GM18519 (cell line): ENCODE data around the gene GPN3.
"Not testable (repeated sequence)": the region's sequence is repeated elsewhere in the genome, so short reads cannot be mapped to it uniquely, and the experiment has no call there.

Experiments
- ATAC-seq: cut with Tn5 transposase; IDR thresholded peaks from one replicate; pipeline ENCODE4 v1.9.1; 2021; ENCODE audit warnings: mild to moderate bottlenecking, moderate library complexity; ENCODE audit not compliant: unreplicated experiment, low FRiP score

The GPN3 gene

DNA sequence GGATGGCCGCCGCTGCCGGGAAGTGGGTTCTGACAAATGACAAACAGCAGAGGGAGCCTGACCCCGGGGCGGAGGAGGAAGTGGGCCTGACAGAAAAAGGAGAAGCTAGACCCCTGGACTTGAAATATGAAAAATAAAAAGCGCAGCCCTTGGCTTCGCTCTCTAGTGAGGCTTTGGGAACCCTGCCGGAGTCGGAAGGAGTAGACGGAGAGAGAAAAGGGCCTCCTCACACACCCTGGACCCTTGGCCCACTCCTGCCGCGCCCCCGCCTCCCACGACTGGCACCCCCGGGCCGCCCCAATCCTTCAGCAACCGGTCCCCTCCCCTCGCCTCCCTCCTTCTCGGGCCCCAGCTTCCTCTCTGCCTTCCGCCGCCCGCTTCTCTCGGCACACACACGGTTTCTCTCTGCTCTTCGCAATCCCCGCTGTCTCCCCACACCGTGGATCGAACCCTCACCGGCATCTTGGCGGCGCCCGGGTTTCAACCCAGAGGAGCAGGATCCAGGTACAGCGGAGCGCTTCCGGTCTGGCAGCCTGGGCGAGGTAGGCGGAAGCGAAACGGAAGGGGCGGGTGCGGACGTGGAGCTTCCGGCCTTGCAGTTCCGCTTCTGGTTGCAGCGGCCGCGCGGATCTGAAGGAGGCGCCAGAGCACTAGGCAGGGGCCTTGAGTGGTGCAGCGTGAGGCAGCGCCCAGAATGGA is 18.1 kb downstream of the GPN3 start, which contains the start of gene ARPC3:
Gene ARPC3, minus strand, starts transcription at position 539 of the 699 bp plus-strand sequence. Its CDS starts 77 bp downstream, at position 462.
- ATAC-seq: peak; percentile 90

DNA sequence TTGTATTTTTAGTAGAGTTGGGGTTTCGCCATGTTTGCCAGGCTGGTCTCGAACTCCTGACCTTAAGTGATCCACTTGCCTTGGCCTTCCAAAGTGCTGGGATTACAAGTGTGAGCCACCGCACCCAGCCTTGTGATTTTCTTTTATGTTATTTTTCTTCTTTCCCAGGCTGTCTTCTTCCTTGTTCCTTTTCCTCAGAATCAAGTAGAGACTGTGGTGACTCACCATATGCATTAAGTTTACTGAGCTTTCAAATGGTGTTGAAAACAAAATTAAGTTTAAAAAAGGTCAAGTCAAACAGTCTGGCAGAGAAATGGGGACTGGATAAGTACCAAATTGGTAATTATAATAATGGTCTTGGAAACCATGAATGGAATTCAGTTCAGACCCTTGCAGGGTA is 23.6 kb downstream of the GPN3 start:
- ATAC-seq: no peak

DNA sequence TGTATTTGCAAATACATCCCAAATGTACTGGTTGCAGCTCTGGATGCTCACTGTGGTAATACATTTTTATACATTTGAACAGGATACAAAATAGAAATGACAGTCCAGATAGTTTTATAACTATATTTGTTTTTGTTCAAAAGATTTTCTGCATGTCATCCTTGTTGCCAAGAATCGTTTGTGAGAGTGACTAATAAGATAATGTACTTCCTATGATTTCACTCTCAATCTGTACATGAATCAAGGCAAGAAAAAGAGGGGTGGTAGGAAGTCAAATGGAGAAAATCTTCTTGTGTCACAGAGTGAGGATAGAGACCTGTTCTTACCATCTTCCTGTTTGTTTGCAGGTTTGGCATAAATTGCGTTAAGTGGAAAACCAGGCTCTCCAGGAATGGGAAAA is 31.8 kb downstream of the GPN3 start:
- no peak for ATAC-seq

GRCh38 chr12:110431957-110432587 is 36.0 kb downstream of the GPN3 start:
- ATAC-seq: no peak

- ATAC-seq: not testable (repeated sequence)
Observed at GRCh38 chr12:110429676-110430075, 38.4 kb downstream of the GPN3 start.

- ATAC-seq: no peak
Observed at GRCh38 chr12:110426406-110426805, 41.7 kb downstream of the GPN3 start.

GRCh38 chr12:110424237-110424636 is 43.8 kb downstream of the GPN3 start:
- ATAC-seq: no peak

GRCh38 chr12:110421701-110422100 is 46.4 kb downstream of the GPN3 start:
- ATAC-seq: no peak

GRCh38 chr12:110421159-110421661 is 46.8 kb downstream of the GPN3 start:
- no peak for ATAC-seq

- not testable (repeated sequence) for ATAC-seq
Observed at GRCh38 chr12:110420644-110421043, 47.4 kb downstream of the GPN3 start.

DNA sequence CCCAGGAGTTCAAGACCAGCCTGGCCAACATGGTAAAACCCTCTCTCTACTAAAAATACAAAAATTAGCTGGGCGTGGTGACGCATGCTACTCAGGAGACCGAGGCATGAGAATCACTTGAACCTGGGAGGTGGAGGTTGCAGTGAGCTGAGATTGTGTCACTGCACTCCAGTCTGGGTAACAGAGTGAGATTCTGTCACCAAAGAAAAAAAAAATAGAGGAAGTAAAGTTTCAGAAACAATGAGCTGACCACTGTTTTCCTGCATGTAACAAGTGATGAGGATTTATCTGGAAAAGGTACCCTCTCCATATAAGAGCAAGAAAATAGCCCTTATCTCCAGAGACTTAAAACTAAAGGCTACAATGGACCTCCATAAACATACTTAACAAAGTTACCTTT is 50.9 kb downstream of the GPN3 start:
- not testable (repeated sequence) for ATAC-seq

GRCh38 chr12:110410086-110410485 is 58.0 kb downstream of the GPN3 start:
- not testable (repeated sequence) for ATAC-seq

GRCh38 chr12:110405126-110405662 is 62.9 kb downstream of the GPN3 start:
- not testable (repeated sequence) for ATAC-seq

GRCh38 chr12:110403976-110404682 is 63.9 kb downstream of the GPN3 start:
- no peak for ATAC-seq

GRCh38 chr12:110403146-110403975 is 64.7 kb downstream of the GPN3 start, which contains the start of gene ANAPC7:
ANAPC7 (minus strand) TSS chr12:110403708; CDS start chr12:110403627, 81 bp downstream.
- peak; percentile 51 for ATAC-seq
